ENCODE data around the gene C21orf91. TPM values are rescaled to one million over a fixed set of nuclear protein-coding genes. Genes with fewer than 3 reads are reported as not detected.
A peak's percentile ranks its signal among the peaks of the same experiment; 100 is the strongest.

Gene C21orf91
- total RNA-seq, 2 experiments from 2014 or later: 40.9 to 42.2 TPM

DNA sequence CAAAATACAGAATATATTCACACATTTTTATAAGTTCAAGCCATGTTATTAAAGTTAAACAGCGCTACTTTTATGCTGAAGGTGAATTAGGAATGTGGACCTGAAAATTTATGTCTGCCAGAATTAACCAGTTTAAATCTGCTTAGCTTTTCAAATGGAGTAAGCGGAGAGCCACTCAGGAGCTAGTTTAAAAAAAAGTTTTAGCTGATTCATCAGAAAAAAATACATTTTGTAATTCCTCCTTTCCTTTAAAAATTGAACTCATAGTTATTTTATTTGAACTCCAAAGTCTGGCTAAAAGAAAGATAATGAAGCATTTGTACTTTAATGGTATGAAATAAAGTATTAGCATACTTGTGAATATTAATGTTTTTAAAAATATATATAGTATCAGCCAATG, 21.2 kb downstream of the C21orf91 start:
- H3K27ac ChIP-seq (ENCODE audit: low read depth in 1 of 2, low read length in 2 of 2): peak overlapping the region in 1 of 2 donors; percentile 81
- CTCF ChIA-PET: interaction anchor here (1.2 to 1.7 kb wide), 2 partner anchors 13 to 16 kb away, joined by 3 to 4 read pairs; no protein-coding TSS in a partner anchor
- H3K9me3 ChIP-seq (ENCODE audit: control insufficient read depth in 1 of 2, insufficient read depth in 1 of 2, low read length in 2 of 2): no peaks in the 10 kb centered on the region
- H3K4me1 ChIP-seq (ENCODE audit: insufficient read depth, low read length): peaks cover 23% of the 10 kb centered on the region
- TF ChIP-seq, protein P1, sequence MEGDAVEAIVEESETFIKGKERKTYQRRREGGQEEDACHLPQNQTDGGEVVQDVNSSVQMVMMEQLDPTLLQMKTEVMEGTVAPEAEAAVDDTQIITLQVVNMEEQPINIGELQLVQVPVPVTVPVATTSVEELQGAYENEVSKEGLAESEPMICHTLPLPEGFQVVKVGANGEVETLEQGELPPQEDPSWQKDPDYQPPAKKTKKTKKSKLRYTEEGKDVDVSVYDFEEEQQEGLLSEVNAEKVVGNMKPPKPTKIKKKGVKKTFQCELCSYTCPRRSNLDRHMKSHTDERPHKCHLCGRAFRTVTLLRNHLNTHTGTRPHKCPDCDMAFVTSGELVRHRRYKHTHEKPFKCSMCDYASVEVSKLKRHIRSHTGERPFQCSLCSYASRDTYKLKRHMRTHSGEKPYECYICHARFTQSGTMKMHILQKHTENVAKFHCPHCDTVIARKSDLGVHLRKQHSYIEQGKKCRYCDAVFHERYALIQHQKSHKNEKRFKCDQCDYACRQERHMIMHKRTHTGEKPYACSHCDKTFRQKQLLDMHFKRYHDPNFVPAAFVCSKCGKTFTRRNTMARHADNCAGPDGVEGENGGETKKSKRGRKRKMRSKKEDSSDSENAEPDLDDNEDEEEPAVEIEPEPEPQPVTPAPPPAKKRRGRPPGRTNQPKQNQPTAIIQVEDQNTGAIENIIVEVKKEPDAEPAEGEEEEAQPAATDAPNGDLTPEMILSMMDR (IDR thresholded peaks at IDR 0.05): no peak
- ATAC-seq (ENCODE audit: poor library complexity) (no peak), DNase-seq (no peak)
- Mint-ChIP-seq H3K4me3 (no peak overlapping the region), H3K4me1 (ENCODE audit: low read depth) (peaks cover 69% of the 10 kb centered on the region), H3K9me3 (no peaks in the 10 kb centered on the region), H3K36me3 (ENCODE audit: low read depth) (peaks cover 64% of the 10 kb centered on the region), H3K27ac (peak overlapping the region; percentile 83), H3K27me3 (no peaks in the 10 kb centered on the region)
- no peaks in the 10 kb centered on the region for H3K27me3 ChIP-seq (ENCODE audit: control insufficient read depth in 1 of 2, insufficient read depth in 2 of 2, low read length in 2 of 2)
- intact Hi-C loops (cut with DNase I, micrococcal nuclease): no loop called here
- POLR2A ChIA-PET: interaction anchor here (0.6 to 2.3 kb wide), 7 partner anchors 11 to 41 kb away, joined by 3 to 13 read pairs (median 3); partner anchors contain the start of gene C21orf91
- H3K36me3 ChIP-seq (ENCODE audit: insufficient read depth, low read length): peaks cover 24% of the 10 kb centered on the region
- H3K4me3 ChIP-seq (ENCODE audit: low read length): no peak overlapping the region

DNA sequence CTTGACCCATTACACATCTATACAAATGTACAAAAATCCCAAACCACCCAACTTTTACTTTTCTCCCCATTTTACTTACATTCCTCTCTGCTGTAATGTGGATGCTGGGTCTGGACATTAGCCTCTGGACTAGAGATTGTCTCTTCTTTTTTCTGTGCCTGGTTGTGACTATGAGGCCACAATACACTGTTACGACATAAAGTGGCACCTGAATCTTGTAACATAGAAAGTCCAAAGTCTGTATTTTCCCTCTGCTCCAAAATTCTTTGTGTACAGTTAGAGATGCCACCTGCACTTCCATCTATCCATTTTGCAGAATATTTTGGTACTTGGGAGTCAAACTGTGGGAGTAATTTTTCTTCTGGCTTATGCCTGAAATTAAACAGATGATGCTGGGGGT, 22.7 kb downstream of the C21orf91 start:
- intact Hi-C loops (cut with DNase I, micrococcal nuclease): no loop called here
- H3K4me1 ChIP-seq (ENCODE audit: insufficient read depth, low read length): peaks cover 23% of the 10 kb centered on the region
- Mint-ChIP-seq H3K4me1 (ENCODE audit: low read depth) (peaks cover 70% of the 10 kb centered on the region), H3K27me3 (no peaks in the 10 kb centered on the region), H3K4me3 (peak overlapping the region; percentile 40), H3K27ac (peak overlapping the region; percentile 94), H3K36me3 (ENCODE audit: low read depth) (peaks cover 58% of the 10 kb centered on the region), H3K9me3 (no peaks in the 10 kb centered on the region)
- no peak for DNase-seq
- CTCF ChIA-PET: interaction anchor here (0.6 kb wide), 1 partner anchor 13 kb away, joined by 3 read pairs; no protein-coding TSS in a partner anchor
- no peak overlapping the region for H3K4me3 ChIP-seq (ENCODE audit: low read length)
- ATAC-seq (ENCODE audit: poor library complexity): no peak
- H3K27me3 ChIP-seq (ENCODE audit: control insufficient read depth in 1 of 2, insufficient read depth in 2 of 2, low read length in 2 of 2): no peaks in the 10 kb centered on the region
- no peaks in the 10 kb centered on the region for H3K9me3 ChIP-seq (ENCODE audit: control insufficient read depth in 1 of 2, insufficient read depth in 1 of 2, low read length in 2 of 2)
- POLR2A ChIA-PET: interaction anchor here (1.2 to 7.0 kb wide), 3 partner anchors 14 to 21 kb away, joined by 7 to 77 read pairs (median 71); partner anchors contain the start of gene C21orf91
- TF ChIP-seq, protein P1 (IDR thresholded peaks at IDR 0.05): no peak
- H3K36me3 ChIP-seq (ENCODE audit: insufficient read depth, low read length): peaks cover 17% of the 10 kb centered on the region
- H3K27ac ChIP-seq (ENCODE audit: low read depth in 1 of 2, low read length in 2 of 2): peak overlapping the region; percentile 61 to 81

DNA sequence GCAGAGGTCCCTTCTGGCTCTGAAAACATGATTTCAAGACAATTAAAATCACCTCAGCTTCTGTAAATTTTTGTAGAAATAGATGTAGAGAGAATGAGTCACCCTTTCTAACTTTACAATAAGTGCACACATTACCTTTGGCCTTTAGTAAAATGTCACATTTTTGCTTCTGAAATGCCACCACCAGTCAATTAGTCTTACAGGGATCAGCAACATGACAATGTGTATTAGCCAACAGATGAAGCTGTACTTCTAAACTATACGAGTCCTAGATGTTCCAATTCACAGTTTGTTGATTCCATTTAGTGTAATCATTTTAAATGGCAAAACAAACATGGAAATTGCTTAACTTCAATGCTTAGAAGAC, 23.1 kb downstream of the C21orf91 start:
- Mint-ChIP-seq H3K27ac (peak overlapping the region; percentile 94), H3K4me1 (ENCODE audit: low read depth) (peaks cover 75% of the 10 kb centered on the region), H3K9me3 (no peaks in the 10 kb centered on the region), H3K4me3 (peak overlapping the region; percentile 42), H3K27me3 (no peaks in the 10 kb centered on the region), H3K36me3 (ENCODE audit: low read depth) (peaks cover 58% of the 10 kb centered on the region)
- CTCF ChIA-PET: interaction anchor here (0.6 to 1.4 kb wide), 2 partner anchors 13 kb away, joined by 3 to 5 read pairs; no protein-coding TSS in a partner anchor
- intact Hi-C loops (cut with DNase I, micrococcal nuclease): no loop called here
- POLR2A ChIA-PET: interaction anchor here (1.2 to 7.0 kb wide), 5 partner anchors 9 to 22 kb away, joined by 4 to 77 read pairs (median 10); partner anchors contain the start of gene C21orf91
- no peaks in the 10 kb centered on the region for H3K27me3 ChIP-seq (ENCODE audit: control insufficient read depth in 1 of 2, insufficient read depth in 2 of 2, low read length in 2 of 2)
- DNase-seq (no peak), ATAC-seq (ENCODE audit: poor library complexity) (no peak)
- H3K4me3 ChIP-seq (ENCODE audit: low read length): no peak overlapping the region
- H3K36me3 ChIP-seq (ENCODE audit: insufficient read depth, low read length): peaks cover 20% of the 10 kb centered on the region
- H3K9me3 ChIP-seq (ENCODE audit: control insufficient read depth in 1 of 2, insufficient read depth in 1 of 2, low read length in 2 of 2): no peaks in the 10 kb centered on the region
- H3K4me1 ChIP-seq (ENCODE audit: insufficient read depth, low read length): peaks cover 23% of the 10 kb centered on the region
- TF ChIP-seq, protein P1 (IDR thresholded peaks at IDR 0.05): no peak
- peak overlapping the region; percentile 61 to 81 for H3K27ac ChIP-seq (ENCODE audit: low read depth in 1 of 2, low read length in 2 of 2)

All from CD4-positive, alpha-beta T cell (primary cell).